ENCODE results near the gene LGR4.

LGR4 gene

GRCh38 chr11:27381238-27381666 lies 91.3 kb downstream of the LGR4 start:
- no peak for DNase-seq (ENCODE audit: low read depth in 2 of 2)

- no peak for DNase-seq (ENCODE audit: low read depth in 2 of 2)
Observed at GRCh38 chr11:27380771-27381170, 91.8 kb downstream of the LGR4 start.

GRCh38 chr11:27379449-27379848 lies 93.1 kb downstream of the LGR4 start:
- no peak for DNase-seq (ENCODE audit: low read depth in 2 of 2)

DNA sequence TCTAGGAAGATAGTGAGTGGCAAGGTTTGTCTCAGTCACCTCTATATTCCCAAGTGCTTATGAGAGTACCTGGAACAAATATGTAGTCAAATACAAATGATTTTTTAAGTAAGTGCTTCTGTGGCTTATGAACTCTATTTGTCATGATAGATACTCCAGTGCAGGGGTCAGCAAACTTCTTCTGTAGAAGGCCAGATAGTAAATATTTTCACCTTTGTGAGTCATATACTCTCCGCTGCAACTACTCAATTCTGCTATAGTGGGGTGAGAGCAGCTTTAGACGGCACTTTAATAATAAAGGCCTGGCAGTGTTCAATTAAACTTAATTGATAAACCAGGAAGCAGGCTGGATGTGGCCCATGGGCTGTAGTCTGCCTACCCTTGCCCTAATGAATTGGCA lies 97.2 kb downstream of the LGR4 start:
- DNase-seq (ENCODE audit: low read depth in 2 of 2): no peak

DNA sequence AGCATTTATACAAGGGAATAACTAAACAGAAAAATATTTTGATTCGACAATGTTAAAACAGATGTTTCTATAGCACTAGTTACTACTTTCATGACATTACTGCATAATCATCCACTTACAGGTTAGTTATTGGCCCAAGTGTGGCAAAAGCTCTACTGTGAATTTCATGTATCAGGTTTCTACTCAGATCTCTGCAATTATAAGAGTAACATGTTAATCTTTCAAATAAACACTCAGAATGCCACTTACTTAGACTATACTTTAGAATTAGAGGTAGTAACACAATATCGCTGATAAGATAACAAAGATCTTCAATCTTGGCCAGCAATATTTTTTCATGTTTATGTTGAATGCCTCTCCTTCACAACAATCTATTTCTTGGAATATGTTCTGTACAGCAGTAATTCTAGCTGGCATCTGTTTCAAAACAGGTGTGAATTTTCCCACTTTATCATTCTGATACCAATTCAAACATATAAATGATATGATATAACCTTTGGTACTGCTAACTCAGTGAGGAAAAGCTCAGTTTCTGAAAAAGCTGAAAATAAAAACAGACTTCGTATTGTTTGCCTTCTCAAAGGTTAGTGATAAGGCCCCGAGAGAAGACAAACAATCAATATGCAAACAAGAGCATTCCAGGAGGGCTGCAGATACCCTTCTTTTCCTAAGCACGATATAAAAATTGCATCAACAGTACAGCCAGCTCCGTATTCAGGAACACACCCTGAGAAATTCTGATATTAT lies 98.6 kb downstream of the LGR4 start:
- DNase-seq (ENCODE audit: low read depth in 2 of 2): no peak

- no peak for DNase-seq (ENCODE audit: low read depth in 2 of 2)
Observed at GRCh38 chr11:27373392-27373791, 99.2 kb downstream of the LGR4 start.

- DNase-seq (ENCODE audit: low read depth in 2 of 2): no peak
Observed at GRCh38 chr11:27372164-27372563, 100.4 kb downstream of the LGR4 start.

- DNase-seq (ENCODE audit: low read depth in 2 of 2): no peak
Observed at GRCh38 chr11:27371489-27371888, 101.1 kb downstream of the LGR4 start.

GRCh38 chr11:27370374-27370773 lies 102.2 kb downstream of the LGR4 start:
- DNase-seq (ENCODE audit: low read depth in 2 of 2): no peak

- no peak for DNase-seq (ENCODE audit: low read depth in 2 of 2)
Observed at GRCh38 chr11:27367881-27368280, 104.7 kb downstream of the LGR4 start.

- DNase-seq (ENCODE audit: low read depth in 2 of 2): no peak
Observed at GRCh38 chr11:27363576-27364117, 108.9 kb downstream of the LGR4 start.

GRCh38 chr11:27362749-27363575 lies 109.6 kb downstream of the LGR4 start, which contains the start of gene CCDC34:
TSS of gene CCDC34 (minus strand) at chr11:27363215. CDS start at chr11:27363194, 21 bp downstream.
- DNase-seq (ENCODE audit: low read depth in 2 of 2): peak; percentile 67 to 79

GRCh38 chr11:27361649-27362431 lies 110.8 kb downstream of the LGR4 start:
- DNase-seq (ENCODE audit: low read depth in 2 of 2): no peak

DNA sequence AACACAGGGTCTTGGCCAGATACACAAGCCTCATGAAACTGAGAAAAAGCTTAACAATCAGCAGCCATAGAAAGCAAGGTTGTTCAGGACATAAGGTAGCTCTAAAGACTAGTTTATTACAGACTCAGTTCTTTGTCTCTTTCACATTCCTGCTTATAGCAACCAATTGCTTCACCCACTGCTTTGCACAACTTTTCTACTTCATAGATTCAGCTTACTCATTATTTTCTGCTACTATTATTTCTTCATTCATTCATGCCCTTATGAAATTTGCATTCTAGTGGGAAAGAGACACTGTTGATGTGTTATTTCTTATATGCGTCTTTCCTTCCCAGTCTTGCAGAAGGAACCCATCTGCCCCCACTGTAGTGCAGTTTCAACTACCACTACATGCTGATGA lies 114.3 kb downstream of the LGR4 start:
- DNase-seq (ENCODE audit: low read depth in 2 of 2): no peak

DNA sequence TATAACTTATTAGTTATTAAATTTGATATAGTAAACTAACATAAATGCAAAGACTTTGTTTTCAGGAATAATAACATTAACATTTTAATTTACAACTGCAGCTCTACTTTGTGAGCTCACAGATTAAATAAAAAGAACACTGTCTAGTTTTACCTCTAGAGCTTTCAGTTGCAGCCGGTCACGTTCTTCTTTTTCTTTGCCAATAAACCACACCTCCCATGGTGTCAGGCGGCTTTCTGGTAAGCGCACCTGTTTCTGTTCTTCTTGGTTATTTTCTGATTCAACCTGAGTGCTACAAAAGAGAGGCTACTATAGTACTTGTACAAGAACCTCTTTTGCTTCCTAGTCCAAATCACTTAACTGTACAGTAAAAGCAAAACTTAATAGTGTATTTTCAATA lies 115.3 kb downstream of the LGR4 start:
- no peak for DNase-seq (ENCODE audit: low read depth in 2 of 2)

- no peak for DNase-seq (ENCODE audit: low read depth in 2 of 2)
Observed at GRCh38 chr11:27356624-27357222, 115.9 kb downstream of the LGR4 start.

DNA sequence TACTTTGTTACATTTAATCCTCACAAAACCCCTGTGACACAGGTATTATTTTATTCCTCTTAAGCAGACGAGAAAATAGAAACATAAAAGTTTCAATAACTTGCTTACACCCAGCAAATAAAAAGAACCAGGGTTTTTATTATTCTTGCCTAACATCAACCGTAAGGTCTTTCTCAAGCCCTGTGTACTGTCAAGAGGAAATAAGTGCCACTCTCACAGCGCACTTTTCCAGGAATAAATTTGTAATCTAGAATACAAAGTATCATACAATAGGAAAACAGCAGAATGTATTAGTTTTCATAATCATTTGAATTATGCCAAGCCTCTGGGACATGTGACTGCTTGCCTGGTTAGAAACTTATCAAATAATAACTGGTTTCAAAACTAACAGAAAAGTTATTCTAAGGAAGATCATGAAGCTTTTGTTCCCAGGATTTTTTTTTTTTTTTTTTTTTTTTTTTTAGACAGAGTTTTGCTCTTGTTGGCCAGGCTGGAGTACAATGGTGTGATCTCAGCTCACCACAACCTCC lies 117.0 kb downstream of the LGR4 start:
- no peak for DNase-seq (ENCODE audit: low read depth in 2 of 2)

DNA sequence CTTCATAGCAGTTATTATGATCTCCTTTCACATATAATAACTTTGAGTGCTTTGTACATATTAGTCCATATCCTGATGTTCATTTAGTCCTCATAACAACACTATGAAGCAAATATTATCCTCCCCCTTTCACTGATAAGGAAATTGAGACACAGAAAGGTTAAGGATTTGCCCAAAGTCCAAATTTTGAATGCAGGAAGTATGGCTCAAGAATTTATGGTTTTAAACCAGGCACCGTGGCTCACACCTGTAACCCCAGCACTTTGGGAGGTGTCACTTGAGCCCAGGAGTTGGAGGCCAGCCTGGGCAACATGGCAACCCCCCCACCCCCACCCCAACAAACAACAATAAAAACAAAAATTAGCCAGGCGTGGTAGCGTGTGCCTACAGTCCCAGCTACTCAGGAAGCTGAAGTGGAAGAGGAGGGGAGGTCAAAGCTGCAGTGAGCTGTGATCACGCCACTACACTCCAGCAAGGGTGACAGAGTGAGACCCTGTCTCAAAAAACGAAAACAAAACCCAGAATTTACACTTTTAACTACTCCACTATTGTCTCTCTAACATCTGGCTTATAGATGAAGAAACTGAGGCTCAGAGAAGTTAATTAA lies 118.1 kb downstream of the LGR4 start:
- no peak for DNase-seq (ENCODE audit: low read depth in 2 of 2)

DNA sequence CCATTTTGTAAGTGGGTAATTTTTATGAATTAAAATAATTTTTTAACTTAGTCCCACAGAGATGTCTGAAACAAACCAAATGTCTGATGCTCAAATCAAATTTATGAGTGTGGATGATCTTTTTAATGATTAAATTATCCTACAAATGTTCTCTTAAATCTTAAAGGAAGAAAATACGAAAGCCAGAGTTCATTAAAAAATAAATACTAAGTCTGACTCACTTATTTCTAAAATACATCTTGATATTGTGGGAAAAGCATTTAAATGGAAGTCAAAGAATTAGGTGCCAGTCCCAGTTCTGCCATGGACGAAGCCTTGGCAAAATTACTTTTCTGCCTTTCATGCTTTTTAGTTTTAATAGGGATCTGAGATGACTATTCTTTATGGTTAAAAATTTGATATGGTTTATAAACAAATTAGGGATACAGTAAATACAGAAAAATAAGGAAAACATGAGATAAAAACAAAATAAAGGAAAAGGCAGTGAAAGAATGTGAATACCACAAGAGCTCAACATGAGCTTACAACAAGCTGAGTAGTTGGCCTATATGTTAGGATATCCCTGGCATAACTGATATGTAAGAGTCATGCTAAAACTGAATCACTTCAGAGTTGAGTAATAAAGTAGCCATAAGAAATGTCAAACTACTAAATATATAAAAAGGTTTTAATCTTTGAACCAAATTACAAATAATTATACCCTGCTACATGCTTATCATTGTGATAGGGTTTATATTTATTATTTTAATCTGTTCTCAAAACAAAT lies 118.8 kb downstream of the LGR4 start:
- DNase-seq (ENCODE audit: low read depth in 2 of 2): no peak

DNA sequence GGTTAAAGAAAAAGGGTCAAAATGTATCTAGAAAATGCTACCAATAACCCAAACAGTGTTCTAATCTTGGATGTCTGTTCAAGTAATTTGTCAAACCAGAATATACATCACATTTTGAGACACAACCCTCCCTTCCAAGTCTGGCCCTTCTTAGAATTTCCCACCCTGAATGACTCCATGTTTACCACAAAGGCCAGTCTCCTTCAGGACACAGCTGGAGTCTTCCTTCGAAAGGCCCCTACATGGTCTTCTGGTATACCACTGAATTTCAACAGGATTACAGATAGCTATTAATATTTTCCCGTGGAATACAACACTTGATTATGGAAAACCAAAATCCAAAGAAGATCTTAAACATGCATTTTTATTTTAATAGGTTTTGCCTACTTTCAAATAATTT lies 119.8 kb downstream of the LGR4 start:
- DNase-seq (ENCODE audit: low read depth in 2 of 2): no peak
